GM15510 (cell line): ENCODE data around the gene NOTCH4.

ENCODE experiments used
- POLR2A ChIP-seq: IDR thresholded peaks from 3 replicates; pipeline ENCODE4 v1.6.1; 2011; ENCODE audit warnings: borderline replicate concordance; ENCODE audit not compliant: insufficient read length; ENCODE audit errors: extremely low read depth

Gene NOTCH4

DNA sequence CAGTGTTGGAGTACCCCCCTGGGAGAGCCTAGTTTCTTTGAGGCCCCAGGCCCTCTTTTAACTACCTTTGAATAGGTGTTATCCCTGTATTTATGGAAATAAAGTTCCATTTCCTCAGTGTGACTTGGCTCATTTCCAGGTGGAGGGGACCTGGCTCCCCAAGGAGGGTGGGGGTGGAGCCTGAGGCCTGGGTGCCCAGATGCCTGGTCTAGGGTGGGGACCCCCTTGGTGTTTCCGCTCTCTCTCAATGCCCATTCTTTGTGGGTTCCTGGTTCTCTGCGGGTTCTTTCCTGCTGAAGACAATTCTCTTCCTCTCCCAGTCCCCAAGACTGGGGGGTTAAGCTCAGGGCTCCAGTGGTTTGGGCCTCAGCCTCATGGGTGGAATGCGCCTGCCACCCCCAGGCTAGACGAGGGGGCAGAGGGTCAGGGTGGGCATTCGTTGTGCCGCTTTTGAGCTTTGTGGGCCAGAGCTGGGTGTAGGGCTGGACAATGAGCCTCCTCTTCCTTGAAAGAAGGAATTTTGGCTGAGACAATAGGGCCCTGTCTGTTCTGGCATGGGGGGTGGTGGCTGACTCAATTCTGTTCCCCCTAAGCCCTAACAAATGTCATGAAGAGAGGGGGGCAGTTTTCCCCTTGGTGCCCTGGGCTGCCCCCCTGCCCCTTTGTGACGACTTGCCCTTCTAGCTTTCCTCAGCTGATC, 60.2 kb downstream of the NOTCH4 start:
- TF ChIP-seq POLR2A = no peak

DNA sequence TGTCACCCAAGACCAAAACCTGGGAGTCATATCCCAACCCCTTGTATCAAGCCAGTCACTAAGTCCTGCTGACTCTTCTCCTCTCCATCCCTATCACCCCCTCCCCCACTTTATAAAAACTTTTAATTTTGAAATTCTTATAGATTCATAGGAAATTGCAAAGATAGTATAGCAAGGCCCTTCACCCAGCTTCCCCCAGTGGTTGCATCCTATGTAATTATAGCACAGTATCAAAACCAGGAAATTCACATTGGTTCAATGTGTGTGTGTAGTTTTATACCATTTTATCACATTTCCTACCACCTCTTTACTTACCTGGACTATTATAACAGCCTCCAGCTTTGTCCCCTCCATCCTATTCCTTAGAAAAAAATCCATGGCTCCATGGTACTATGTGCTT, 65.8 kb downstream of the NOTCH4 start:
- TF ChIP-seq POLR2A = no peak

DNA sequence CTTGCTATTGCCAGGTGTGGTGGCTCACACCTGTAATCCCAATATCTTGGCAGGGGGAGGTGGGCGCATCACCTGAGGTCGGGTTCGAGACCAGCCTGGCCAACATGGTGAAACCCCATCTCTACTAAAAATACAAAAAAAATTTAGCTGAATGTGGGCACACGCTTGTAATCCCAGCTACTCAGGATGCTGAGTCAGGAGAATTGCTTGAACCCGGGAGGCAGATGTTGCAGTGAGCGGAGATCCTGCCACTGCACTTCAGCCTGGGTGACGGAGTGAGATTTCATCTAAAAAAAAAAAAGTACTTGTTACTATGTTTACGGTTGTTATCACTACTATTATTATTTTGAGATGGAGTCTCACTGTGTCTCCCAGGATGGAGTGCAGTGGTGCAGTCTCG, 67.0 kb downstream of the NOTCH4 start:
- no peak for TF ChIP-seq POLR2A

DNA sequence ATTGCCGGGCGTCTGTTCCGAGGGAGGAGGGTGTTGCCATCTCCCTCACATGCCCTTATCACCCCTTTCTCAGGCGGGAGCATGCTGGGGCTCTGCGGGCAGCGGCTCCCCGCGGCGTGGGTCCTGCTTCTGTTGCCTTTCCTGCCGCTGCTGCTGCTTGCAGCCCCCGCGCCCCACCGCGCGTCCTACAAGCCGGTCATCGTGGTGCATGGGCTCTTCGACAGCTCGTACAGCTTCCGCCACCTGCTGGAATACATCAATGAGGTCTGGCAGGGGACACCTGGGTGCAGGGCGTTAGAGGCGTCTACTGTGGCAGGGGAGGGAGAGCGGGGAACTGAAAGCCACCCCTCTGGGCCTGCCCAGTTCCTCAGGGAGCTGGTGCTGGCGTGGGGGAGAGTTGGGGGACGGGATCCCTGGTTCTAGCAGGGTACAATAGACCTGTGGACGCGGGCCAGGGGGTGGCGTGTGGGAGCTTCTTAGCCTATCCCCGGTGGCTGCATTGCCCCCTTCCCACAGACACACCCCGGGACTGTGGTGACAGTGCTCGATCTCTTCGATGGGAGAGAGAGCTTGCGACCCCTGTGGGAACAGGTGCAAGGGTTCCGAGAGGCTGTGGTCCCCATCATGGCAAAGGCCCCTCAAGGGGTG, 69.2 kb downstream of the NOTCH4 start:
- TF ChIP-seq POLR2A = no peak

DNA sequence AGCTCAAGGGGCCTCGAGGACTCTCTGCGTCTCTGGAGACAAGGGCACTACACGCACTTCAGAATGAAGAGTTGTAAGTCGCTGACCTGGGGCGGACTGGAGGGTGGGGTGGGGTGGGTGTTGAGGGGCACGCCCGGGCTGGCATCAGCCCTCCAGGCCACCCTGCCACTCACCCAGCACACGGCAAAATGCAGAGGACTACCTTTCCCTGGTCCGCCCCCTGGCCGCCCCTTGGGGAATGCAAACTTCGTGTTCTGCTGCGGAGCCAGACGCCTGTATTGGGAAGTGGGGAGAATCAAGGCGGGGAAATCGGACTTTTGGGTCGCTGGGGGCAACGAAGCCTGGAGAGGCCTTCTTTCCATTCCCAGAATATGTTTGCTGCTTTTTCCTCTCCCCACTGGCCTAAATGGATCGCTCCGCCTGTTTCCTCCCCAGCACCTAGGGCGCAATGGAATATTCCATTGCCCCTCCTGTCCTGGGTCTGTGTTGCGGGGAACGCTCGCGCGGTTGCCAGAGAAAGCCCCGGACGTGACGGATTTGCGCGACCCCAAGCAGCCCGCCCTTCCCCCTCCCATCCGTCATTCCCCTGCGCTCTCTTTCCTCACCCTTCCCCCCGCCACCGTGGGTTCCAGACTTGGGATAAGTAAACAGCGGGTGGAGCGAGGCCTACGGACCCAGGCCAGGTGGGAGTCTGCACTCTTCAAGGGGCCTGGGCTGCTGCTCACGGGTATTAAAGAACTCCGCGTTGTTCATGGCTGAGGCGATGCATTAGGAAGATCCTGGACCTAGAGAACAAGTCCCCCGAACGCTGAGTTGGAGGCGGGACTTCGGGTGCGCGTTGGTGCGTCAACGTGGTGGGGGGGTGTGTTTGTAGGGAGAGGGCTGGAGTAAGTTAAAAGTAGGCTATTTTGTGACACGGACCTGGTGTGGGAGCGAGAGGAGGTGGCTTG, 70.0 kb downstream of the NOTCH4 start, which contains the start of gene PPT2:
PPT2 (plus strand) TSS at position 578 of the 950 bp plus-strand sequence. CDS start 454 bp downstream, outside the sequence.
- TF ChIP-seq POLR2A = peak; percentile 24

DNA sequence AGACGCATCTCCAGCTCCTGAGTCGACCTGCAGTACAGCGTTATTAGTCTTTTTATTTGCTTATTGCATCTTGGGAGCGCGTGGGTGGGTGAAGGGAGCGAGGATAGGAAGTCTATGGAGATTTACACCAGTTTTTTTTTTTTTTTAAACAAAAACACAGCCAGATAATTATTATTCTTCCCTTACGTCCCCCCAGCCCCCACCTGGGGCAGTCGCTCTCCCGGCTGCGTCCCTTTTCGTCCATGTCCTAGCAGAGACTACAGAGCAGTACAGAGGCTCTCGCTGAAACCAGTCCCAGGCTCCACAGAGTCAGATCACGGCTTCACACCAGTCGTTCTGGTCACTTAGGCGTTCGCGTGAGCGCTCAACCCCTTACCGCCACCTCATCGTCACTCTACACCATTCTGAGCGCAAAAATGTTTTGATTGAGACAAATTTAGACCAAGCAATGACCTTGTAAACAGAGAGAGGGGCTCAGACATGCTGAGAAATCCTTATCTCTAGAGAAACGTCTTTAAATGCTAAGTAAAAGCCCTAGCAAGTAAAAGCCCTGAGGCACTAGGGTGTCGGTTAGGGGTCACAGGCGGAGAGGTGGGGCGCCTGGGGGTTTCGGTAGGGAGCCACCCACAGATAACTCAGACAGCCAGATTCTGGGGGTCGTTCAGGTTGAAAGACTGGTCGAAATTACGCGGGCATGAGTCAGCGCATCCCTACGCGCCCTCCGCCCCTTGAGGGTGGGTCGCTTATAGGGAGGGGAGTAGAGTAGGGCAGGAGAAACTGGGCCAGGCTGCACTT, 70.9 kb downstream of the NOTCH4 start:
- TF ChIP-seq POLR2A = no peak

DNA sequence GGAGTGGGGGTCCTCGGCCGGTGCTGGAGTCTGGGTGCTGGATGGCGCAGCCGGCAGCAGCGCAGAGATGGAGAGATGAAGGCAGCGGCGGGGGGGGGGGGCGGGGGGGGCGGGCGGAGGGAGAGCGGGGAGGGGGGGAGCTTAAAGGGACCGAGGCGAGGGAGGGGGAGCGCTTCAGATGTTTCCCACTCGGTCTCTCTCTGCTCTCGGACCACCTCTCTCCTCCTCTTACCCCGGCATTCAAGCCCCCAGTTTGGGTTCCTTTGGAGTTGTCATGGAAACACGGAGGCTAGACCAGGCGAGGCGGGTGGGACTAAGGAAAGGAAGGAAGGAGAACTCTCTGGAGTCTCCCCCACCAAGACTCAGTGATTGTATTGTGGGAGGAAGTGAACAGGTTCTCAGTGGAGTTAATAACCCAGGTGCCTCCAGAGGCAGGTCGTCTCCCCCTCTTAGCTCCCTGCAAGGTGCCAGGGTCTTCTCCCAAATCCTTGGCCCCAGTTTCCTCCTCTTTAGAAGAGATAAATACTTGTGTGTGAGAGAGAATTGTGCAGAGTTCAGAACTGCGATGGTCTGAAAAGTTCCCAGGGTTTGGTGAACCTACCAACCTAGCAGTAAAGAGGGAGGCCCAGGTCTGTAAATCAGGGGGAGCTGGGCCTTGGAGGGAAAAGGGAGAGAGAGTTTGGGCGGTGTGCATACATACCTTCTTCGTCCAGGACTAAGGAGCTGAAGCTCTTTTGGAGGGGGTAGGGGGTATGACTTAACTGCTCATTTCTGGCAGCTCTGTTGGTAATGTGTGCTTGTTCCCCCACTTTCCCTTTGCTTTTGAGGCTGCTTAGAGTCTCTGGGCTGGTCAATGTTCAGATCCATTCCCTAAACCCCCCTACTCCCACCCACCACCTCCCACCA, 71.8 kb downstream of the NOTCH4 start, which contains the start of gene PRRT1:
PRRT1 (minus strand) TSS at position 77 of the 906 bp plus-strand sequence. CDS start 112 bp downstream, outside the sequence.
- TF ChIP-seq POLR2A = no peak

DNA sequence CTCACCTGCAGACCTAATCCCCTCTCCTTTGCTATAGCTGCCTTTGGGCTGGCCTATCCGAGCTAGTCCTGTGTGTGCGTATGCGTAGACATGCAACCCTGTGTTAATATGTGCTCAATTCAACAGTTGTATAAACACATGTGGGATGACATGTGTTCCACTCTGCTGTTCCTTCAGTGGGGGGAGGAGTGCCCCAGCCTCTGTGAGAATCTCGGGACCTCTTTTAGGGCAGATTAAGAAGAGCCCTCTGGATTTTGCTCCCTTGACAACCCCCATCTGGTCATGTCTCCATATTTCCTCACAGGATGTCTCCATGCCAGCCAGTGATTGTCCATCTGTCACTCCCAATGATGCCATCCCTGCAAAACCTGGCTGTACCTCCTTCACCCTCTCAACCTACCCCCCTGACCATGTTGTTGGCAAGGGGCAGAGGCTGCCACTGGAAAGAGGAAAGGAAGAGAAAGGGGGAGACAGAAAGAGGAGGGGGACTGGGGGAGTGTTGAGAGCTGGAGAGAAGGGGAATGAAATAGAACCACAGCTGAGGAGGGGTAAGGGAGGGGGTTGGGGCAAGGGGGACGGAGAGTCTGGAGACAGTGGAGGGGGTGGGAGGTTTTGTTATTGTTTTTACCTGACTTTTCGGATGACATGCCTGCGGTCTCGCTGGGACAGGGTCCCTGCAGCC, 72.5 kb downstream of the NOTCH4 start:
- TF ChIP-seq POLR2A = no peak

DNA sequence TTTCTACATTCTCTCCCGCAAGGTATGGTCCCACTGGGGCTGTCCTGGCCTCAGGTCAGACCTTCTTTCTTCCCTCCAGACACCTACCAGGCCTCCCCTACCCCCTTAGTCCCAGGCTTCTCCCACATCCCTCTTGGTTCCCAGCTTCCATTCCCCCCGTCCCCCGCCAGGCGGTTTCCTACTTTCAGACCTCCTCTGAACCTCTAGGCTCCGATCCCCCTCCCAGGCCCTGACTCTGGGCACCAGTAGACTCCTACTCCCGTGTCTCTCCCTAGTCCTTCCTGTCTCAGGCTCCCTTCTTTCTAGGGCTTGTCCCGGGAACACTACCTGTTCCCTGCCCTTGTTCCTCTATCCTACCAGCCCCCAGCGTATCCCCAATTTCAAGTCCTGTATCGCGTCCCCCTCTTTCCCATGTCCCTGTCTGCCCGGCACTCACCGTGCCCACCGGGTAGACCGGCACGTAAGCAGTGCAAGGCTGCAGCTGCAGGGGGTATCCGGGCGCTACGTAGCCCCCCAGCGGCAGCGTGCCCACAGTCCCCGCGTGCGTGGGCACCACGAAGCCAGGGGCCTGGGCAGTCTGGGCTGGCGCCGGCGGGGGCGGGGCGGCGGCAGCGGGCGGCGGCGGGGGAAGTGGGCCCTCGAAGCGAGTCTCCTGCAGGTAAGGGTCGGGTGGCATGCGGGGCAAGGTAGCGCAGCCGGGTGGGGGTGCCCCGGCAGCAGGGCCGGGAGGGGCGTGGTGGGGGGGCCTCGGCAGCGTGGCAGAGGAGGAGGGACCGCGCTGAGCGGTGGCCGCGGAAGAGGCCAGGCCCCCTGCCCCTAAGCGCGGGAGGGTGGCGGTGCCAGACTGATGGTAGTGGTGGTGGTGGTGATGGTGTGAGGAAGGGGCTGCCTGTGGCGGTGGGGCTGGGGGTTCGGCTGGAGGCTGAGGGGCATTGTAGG, 73.7 kb downstream of the NOTCH4 start:
- no peak for TF ChIP-seq POLR2A

DNA sequence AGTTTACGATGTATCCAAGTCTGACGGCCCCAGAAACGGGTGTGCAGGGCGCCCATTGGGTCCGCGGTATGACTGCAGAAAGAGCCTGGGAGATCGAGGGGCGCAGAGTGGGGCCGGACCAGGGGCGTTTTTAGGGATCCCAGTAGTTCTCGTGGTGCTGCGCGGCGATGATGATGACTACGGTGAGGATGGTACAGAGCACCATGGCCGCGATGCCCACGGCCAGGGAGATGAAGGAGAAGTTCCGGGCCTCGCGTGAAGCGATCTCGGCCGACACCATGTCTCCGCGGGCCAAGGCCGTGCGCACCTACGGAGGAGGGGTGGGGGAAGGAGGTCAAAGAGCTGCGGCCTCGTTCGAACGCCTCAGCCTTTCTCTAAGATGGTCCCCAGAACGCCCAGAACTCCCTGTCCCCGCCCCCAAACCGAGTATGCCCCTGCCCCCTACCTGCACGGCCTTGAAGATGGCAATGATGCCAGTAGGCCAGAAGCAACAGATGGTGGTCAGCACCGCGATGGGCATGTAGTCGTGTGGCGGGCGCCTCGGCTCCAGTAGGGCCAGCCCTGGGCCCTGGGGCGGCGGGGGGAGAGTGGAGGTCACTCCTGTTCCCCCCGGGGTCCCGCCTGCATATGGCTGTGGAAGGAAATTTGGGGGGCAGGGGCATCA, 74.6 kb downstream of the NOTCH4 start:
- no peak for TF ChIP-seq POLR2A
